Mucosa of rectum (tissue), 2 donors: Measurements from ENCODE around the gene DENND1A.

Experiments
- H3K27ac ChIP-seq, 2 donors: one replicate each; pipeline ENCODE4 v1.7.0; 2013; ENCODE audit warnings: inconsistent platforms in 2 of 2, low read depth in 2 of 2, low read length in 2 of 2
- H3K27me3 ChIP-seq, 2 donors: one replicate each; pipeline ENCODE4 v1.7.0; 2013; ENCODE audit warnings: low read length in 2 of 2; ENCODE audit not compliant: control insufficient read depth in 2 of 2, insufficient read depth in 2 of 2
- H3K36me3 ChIP-seq, 2 donors: one replicate each; pipeline ENCODE4 v1.7.0; 2013; ENCODE audit warnings: low read length in 2 of 2; ENCODE audit not compliant: control insufficient read depth in 2 of 2, insufficient read depth in 2 of 2
- H3K4me1 ChIP-seq, 2 donors: one replicate each; pipeline ENCODE4 v1.7.0; 2013; ENCODE audit warnings: low read length in 2 of 2, mild to moderate bottlenecking in 1 of 2; ENCODE audit not compliant: control insufficient read depth in 2 of 2, insufficient read depth in 2 of 2
- H3K4me3 ChIP-seq, 2 donors: one replicate each; pipeline ENCODE4 v1.7.0; 2013; ENCODE audit warnings: low read length in 2 of 2
- H3K9ac ChIP-seq, 2 donors: one replicate each; pipeline ENCODE4 v1.7.0; 2013; ENCODE audit warnings: low read length in 2 of 2, low read depth in 1 of 2, mild to moderate bottlenecking in 1 of 2
- H3K9me3 ChIP-seq, 2 donors: one replicate each; pipeline ENCODE4 v1.7.0; 2013; ENCODE audit warnings: low read length in 2 of 2; ENCODE audit not compliant: control insufficient read depth in 2 of 2
- donor health status: healthy.
- donor health status: Normal muscosa, but diverticular disease.

DENND1A gene

GRCh38 chr9:123776708-123777537 lies 153.0 kb downstream of the DENND1A start:
- Histone ChIP-seq H3K9ac (no peak overlapping the region), H3K4me1 (no peaks in the 10 kb centered on the region), H3K27ac (no peak overlapping the region), H3K27me3 (no peaks in the 10 kb centered on the region), H3K4me3 (no peak overlapping the region), H3K36me3 (no peaks in the 10 kb centered on the region), H3K9me3 (no peaks in the 10 kb centered on the region)

- no peaks in the 10 kb centered on the region for H3K4me1 ChIP-seq
- H3K9me3 ChIP-seq, result no peaks in the 10 kb centered on the region
- H3K9ac ChIP-seq, result no peak overlapping the region
- H3K4me3 ChIP-seq, result no peak overlapping the region
- no peaks in the 10 kb centered on the region for H3K36me3 ChIP-seq
- H3K27me3 ChIP-seq, result no peaks in the 10 kb centered on the region
- H3K27ac ChIP-seq, result no peak overlapping the region
Measured at GRCh38 chr9:123775289-123776284, 154.3 kb downstream of the DENND1A start.

GRCh38 chr9:123773783-123774182 lies 156.1 kb downstream of the DENND1A start:
- H3K36me3 ChIP-seq, result no peaks in the 10 kb centered on the region
- no peaks in the 10 kb centered on the region for H3K27me3 ChIP-seq
- no peaks in the 10 kb centered on the region for H3K4me1 ChIP-seq
- no peak overlapping the region for H3K4me3 ChIP-seq
- no peaks in the 10 kb centered on the region for H3K9me3 ChIP-seq
- no peak overlapping the region for H3K27ac ChIP-seq
- H3K9ac ChIP-seq, result no peak overlapping the region

- H3K4me3 ChIP-seq, result no peak overlapping the region
- H3K9ac ChIP-seq, result no peak overlapping the region
- H3K36me3 ChIP-seq, result no peaks in the 10 kb centered on the region
- no peaks in the 10 kb centered on the region for H3K9me3 ChIP-seq
- H3K4me1 ChIP-seq, result no peaks in the 10 kb centered on the region
- H3K27ac ChIP-seq, result no peak overlapping the region
- no peaks in the 10 kb centered on the region for H3K27me3 ChIP-seq
Measured at GRCh38 chr9:123772967-123773366, 157.0 kb downstream of the DENND1A start.

- Histone ChIP-seq H3K9me3 (no peaks in the 10 kb centered on the region), H3K27ac (no peak overlapping the region), H3K4me1 (no peaks in the 10 kb centered on the region), H3K9ac (no peak overlapping the region), H3K36me3 (no peaks in the 10 kb centered on the region), H3K27me3 (no peaks in the 10 kb centered on the region), H3K4me3 (no peak overlapping the region)
Measured at GRCh38 chr9:123772374-123772773, 157.6 kb downstream of the DENND1A start.

- Histone ChIP-seq H3K27me3 (no peaks in the 10 kb centered on the region), H3K9ac (no peak overlapping the region), H3K27ac (no peak overlapping the region), H3K4me1 (no peaks in the 10 kb centered on the region), H3K9me3 (no peaks in the 10 kb centered on the region), H3K36me3 (no peaks in the 10 kb centered on the region), H3K4me3 (no peak overlapping the region)
Measured at GRCh38 chr9:123771690-123772089, 158.2 kb downstream of the DENND1A start.

- no peak overlapping the region for H3K4me3 ChIP-seq
- no peaks in the 10 kb centered on the region for H3K27me3 ChIP-seq
- H3K4me1 ChIP-seq, result no peaks in the 10 kb centered on the region
- no peak overlapping the region for H3K9ac ChIP-seq
- no peak overlapping the region for H3K27ac ChIP-seq
- no peaks in the 10 kb centered on the region for H3K36me3 ChIP-seq
- H3K9me3 ChIP-seq, result no peaks in the 10 kb centered on the region
Measured at GRCh38 chr9:123769719-123770118, 160.2 kb downstream of the DENND1A start.

DNA sequence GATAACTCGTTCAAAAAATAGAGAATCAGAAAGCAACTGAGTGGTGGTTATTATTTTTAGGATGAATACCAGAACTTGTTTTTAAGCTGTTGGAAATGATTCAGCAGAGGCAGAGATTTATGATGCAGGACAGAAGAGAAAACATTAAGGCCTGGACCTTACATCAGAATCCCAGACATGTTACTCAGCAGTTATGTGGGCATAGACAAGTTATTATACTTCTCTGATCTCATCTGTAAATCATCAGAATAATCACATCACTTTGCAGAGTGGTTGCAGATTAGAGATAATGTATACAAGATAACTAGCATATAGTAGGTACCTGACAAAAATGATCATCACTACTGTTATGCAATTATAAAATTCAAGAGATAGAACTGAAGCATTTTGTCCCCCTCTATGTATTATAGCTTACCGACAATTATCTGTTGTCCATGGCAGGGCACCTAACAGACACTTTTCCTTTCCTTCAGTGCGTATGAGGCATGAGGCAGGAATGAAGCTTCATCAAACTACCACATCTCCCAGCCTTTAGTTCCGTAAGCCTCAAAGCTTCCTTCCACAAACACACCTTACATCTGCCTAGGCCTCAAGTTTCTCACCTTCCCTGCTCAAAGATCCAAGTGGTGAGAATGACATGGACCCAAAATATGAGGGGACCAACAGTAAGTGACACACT lies 165.9 kb downstream of the DENND1A start:
- peaks cover 0 to 2% of the 10 kb centered on the region in 2 donors for H3K36me3 ChIP-seq
- H3K9me3 ChIP-seq, result no peaks in the 10 kb centered on the region
- H3K27ac ChIP-seq, result no peak overlapping the region

DNA sequence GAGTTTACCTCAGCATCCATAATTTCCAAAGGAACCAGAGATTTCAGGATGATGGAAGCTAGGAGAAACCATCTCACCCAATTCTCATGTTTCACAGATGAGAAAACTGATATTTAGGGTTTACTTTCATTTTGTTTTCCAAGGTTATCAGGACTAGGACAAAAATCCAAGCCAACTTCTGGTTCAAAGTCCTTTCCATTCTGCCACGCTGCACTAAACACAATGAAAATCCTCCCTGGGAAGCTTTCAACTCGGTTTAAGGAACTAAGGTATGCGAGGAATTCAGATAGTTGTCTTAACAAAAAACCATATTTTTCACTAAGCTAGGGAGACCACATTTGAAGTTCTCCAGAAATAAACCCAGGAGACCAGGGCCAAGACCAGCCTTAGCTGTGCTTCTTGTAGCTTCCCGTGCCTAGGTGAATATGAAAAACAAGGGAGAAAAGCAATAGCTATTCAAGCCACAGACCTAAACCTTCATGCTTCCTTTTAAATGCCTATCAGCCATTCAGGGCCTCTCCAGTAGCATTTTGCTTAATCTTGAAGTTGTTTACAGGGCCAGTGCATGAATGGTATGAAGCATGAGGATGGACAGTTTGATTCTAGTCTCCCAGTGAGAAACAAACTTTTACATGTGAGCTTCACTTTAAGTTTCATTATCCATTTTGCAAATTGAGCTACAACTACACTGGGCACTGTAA lies 167.9 kb downstream of the DENND1A start:
- Histone ChIP-seq H3K36me3 (peaks cover 0 to 2% of the 10 kb centered on the region in 2 donors), H3K27me3 (no peaks in the 10 kb centered on the region), H3K4me3 (no peak overlapping the region), H3K4me1 (no peaks in the 10 kb centered on the region), H3K27ac (no peak overlapping the region), H3K9ac (no peak overlapping the region), H3K9me3 (no peaks in the 10 kb centered on the region)

More for the DNA sequence above, 165.9 kb downstream of the DENND1A start:
- no peak overlapping the region for H3K4me3 ChIP-seq
- H3K4me1 ChIP-seq, result no peaks in the 10 kb centered on the region
- no peak overlapping the region for H3K9ac ChIP-seq
- no peaks in the 10 kb centered on the region for H3K27me3 ChIP-seq
